OCI-LY1 (cell line): ENCODE results near the gene CSRP1.

Source experiments
- EZH2 ChIP-seq: fragments of 200-600 bp; sonication (generic), shearing (Covaris generic); IDR thresholded peaks from 2 replicates; pipeline ENCODE4 v1.8.0; 2017; ENCODE audit warnings: borderline replicate concordance, mixed run types, mild to moderate bottlenecking, antibody characterized with exemption, low read length, moderate library complexity, mixed read lengths
- TF ChIP-seq, protein P1 (sequence below): fragments of 200-600 bp; sonication (generic), shearing (Covaris generic); IDR thresholded peaks from 2 replicates; pipeline ENCODE4 v1.5.1; 2017; ENCODE audit warnings: mild to moderate bottlenecking, antibody characterized with exemption, low read length, moderate library complexity, mixed read lengths

DNA sequence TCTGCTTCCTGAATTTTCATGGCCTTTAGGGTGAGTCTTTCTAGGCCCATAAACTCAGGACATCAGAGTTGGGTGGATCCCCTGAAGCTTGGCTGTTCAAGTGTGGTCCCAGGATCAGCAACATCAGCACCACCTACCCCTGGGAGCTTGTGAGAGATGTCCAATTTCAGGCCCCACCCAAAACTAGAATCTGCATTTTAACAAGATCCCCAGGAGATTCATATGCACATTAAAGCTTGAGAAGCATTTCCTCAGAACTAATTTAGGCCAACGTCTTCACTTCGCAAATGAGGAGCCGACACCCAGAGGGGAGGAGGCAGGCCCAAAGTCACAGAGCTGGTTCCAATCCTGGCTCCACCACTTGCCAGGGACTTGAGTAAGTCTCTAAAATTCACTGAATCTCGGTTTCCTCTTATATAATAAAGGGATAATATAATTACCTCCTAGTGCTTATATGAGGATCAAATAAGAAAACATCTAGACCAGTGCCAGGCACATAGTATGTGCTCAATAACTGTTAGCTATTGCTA, 27.7 kb downstream of the CSRP1 start:
- TF ChIP-seq, protein P1, sequence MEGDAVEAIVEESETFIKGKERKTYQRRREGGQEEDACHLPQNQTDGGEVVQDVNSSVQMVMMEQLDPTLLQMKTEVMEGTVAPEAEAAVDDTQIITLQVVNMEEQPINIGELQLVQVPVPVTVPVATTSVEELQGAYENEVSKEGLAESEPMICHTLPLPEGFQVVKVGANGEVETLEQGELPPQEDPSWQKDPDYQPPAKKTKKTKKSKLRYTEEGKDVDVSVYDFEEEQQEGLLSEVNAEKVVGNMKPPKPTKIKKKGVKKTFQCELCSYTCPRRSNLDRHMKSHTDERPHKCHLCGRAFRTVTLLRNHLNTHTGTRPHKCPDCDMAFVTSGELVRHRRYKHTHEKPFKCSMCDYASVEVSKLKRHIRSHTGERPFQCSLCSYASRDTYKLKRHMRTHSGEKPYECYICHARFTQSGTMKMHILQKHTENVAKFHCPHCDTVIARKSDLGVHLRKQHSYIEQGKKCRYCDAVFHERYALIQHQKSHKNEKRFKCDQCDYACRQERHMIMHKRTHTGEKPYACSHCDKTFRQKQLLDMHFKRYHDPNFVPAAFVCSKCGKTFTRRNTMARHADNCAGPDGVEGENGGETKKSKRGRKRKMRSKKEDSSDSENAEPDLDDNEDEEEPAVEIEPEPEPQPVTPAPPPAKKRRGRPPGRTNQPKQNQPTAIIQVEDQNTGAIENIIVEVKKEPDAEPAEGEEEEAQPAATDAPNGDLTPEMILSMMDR = no peak
- no peak for TF ChIP-seq EZH2
